ENCODE data around the gene SH3RF2.

DNA sequence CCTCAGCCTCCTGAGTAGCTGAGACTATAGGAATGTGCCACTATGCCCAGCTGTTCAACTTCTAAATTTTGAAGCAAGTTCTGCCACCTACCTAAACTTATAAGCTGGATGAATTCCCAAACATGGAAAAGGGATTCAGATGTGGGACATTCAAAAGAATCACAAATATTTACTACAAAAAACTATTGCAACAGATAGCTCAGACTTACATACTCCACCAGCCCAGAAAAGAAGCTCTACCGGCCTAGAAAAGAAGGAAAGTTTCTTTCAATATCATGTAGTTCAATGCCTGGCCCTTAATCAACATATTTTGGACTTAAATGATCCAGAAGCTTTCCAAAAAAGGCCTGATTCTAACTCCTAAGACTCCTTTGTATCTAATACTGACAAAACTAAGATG, 23.8 kb downstream of the SH3RF2 start:
- TF ChIP-seq POLR2AphosphoS5 (IDR thresholded peaks at IDR 0.05; ENCODE audit: borderline replicate concordance, low read depth, low read length): no peak
- TF ChIP-seq EZH2 (IDR thresholded peaks at IDR 0.05): no peak
- no peak for TF ChIP-seq FOXP2 (optimal IDR thresholded peaks at IDR 0.05; ENCODE audit: control extremely low read depth, extremely low read length, insufficient read depth)
